T-helper 1 cell treated with Interleukin-12 subunit alpha and Interleukin-12 subunit beta and Interleukin-4 antibody, amounts not matched to agents 30 μg/mL and 1 μg/mL, for 36 hours (primary cell): Measurements from ENCODE around the gene PLD1.

ENCODE experiments used
- H3K27ac Mint-ChIP-seq: one replicate; pipeline ENCODE4 v1.8.0; 2021; ENCODE audit warnings: mild to moderate bottlenecking, mixed read lengths
- H3K27me3 Mint-ChIP-seq: one replicate; pipeline ENCODE4 v1.8.0; 2021; ENCODE audit warnings: low read depth, mixed read lengths
- H3K36me3 Mint-ChIP-seq: one replicate; pipeline ENCODE4 v1.8.0; 2021; ENCODE audit warnings: low read depth, mixed read lengths
- H3K4me1 Mint-ChIP-seq: one replicate; pipeline ENCODE4 v1.8.0; 2021; ENCODE audit warnings: low read depth, mixed read lengths
- H3K4me3 Mint-ChIP-seq: one replicate; pipeline ENCODE4 v1.8.0; 2021; ENCODE audit warnings: mild to moderate bottlenecking, moderate library complexity, mixed read lengths
- H3K9me3 Mint-ChIP-seq: one replicate; pipeline ENCODE4 v1.8.0; 2021; ENCODE audit warnings: mixed read lengths

PLD1 gene

DNA sequence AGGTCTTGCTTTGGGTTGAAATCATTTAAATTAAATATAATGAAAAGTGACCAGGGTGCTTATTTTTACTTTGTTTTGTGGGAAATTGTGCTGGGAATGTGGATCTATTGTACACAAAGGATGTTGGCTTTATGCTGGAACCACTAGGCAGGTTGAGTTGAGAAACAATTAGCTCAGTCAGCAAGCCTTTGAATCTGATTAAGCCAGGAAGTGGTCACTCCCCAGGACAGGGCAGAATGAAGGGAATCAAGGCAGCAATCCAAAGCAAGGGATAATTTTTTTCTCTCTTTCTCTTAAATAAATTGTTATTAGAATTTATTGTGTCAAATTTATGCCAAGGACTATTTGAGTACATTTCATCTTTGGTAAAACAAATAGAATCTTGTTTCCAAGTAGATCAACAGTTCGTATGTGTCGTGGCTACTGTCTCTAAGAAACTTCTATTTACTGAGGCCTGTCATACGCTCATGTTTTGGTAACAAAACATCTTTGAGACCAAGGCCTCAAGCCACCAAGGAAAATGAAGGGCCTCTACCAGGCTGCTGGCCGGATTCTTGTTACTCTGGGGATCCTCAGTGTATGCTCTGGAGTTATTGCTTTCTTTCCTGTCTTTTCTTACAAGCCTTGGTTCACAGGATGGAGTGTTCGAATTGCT lies 32.7 kb upstream of the PLD1 start, which contains the start of gene TMEM212:
TSS of gene TMEM212 (plus strand) at position 486 of the 655 bp plus-strand sequence. CDS start at position 521, 35 bp downstream.
- Mint-ChIP-seq H3K36me3 (peaks cover 2% of the 10 kb centered on the region), H3K9me3 (peaks cover 3% of the 10 kb centered on the region), H3K27ac (no peak within 1 kb of the TSS), H3K27me3 (peaks cover 28% of the 10 kb centered on the region), H3K4me1 (peaks cover 12% of the 10 kb centered on the region), H3K4me3 (no peak within 1 kb of the TSS)

DNA sequence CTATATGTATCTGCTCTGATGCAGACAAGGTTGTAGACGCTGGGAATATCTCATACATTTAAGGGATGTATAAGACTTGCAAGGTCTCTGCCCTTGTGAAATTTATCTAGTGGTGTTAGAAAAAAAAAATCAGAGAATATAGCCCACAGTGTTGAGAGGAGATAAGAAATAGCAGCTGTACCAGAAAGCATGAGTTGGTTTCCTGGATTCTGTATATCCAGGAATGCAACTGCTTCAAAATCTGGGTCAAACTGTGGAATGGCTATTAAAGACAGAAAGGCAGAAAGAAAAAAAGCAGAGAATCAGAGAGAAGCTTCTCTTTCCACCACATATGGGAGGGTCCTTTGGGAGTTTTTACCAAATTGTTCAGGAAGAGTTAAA lies 31.3 kb upstream of the PLD1 start:
- H3K27ac Mint-ChIP-seq: no peak overlapping the region
- H3K4me1 Mint-ChIP-seq: peaks cover 7% of the 10 kb centered on the region
- H3K27me3 Mint-ChIP-seq: peaks cover 34% of the 10 kb centered on the region
- H3K4me3 Mint-ChIP-seq: no peak overlapping the region
- H3K9me3 Mint-ChIP-seq: no peaks in the 10 kb centered on the region
- no peaks in the 10 kb centered on the region for H3K36me3 Mint-ChIP-seq

DNA sequence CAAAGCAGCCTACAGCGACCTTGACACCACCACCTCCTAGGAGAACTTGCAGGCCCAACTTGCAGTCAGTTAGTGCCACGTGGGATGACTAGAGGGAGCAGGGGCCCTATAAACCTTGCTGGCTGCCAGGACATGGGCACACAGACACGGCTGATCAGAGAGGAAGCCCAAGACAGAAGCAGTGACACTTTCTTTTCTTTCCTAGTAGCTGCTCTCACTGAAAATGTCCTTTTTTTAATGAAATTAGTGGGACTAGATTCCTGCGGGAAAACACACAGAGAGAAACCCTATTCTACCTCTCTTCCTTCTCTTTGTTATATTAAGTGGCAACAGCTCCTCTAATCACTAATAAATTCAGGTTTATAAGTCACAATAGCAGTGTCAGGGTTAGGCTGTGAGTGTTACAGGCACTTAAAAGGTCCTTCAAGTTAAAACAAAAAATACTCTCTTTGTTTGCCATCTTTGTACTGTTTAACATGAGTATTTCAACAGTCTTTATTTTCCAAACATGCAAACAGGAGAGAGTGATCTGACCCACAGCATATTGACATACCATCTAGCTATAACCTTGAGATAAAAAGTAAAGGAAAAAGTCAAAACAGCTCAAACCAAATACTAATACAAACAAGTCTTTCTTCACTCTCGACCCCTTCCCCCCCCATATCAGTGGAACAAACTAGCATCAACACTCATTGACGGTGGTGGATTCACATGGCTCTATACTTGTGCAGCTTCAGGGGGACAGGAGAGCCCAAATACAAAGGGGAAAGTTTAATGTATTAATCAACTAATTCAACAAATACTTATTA lies 30.7 kb upstream of the PLD1 start:
- Mint-ChIP-seq H3K9me3 (no peaks in the 10 kb centered on the region), H3K36me3 (no peaks in the 10 kb centered on the region), H3K4me3 (no peak overlapping the region), H3K27ac (no peak overlapping the region), H3K4me1 (peaks cover 2% of the 10 kb centered on the region), H3K27me3 (peaks cover 34% of the 10 kb centered on the region)

DNA sequence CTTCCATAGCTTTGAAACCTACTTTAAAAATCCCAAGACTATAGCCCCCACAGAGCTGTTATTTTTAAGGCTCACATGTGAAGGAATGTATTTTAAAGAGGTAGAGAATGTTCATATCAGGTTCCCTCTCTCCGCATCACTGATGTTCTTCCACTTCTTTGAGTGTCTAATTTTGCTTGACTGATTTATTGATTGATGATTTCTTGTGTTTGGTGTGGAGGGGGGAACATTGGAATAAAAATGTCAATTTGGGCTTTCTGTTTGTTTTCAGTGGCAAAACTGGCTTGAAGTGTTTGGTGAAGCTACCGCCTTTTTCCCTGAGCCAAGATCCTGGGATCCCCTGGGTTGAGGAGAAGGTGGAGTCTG lies 30.1 kb upstream of the PLD1 start:
- Mint-ChIP-seq H3K36me3 (no peaks in the 10 kb centered on the region), H3K4me3 (no peak overlapping the region), H3K4me1 (no peaks in the 10 kb centered on the region), H3K27me3 (peaks cover 39% of the 10 kb centered on the region), H3K9me3 (no peaks in the 10 kb centered on the region), H3K27ac (no peak overlapping the region)

DNA sequence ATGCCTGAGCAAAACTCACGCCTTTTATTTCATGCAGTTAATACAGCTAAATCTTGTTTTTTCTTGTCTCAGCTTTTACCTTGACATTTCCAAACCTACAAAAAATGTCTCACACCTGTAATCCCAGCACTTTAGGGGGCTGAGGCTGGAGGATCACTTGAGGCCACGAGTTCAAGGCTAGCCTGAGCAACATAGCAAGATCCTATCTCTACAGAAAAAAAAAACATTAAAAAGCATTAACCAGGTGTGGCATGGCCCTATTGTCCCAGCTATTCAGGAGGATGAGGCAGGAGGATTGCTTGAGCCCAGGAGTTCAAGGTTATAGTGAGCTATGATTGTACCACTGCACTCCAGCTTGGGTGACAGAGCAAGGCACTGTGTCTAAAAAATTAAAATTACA lies 29.0 kb upstream of the PLD1 start:
- no peaks in the 10 kb centered on the region for H3K36me3 Mint-ChIP-seq
- H3K4me1 Mint-ChIP-seq: no peaks in the 10 kb centered on the region
- H3K27ac Mint-ChIP-seq: no peak overlapping the region
- H3K27me3 Mint-ChIP-seq: peaks cover 43% of the 10 kb centered on the region
- H3K4me3 Mint-ChIP-seq: no peak overlapping the region
- H3K9me3 Mint-ChIP-seq: no peaks in the 10 kb centered on the region

DNA sequence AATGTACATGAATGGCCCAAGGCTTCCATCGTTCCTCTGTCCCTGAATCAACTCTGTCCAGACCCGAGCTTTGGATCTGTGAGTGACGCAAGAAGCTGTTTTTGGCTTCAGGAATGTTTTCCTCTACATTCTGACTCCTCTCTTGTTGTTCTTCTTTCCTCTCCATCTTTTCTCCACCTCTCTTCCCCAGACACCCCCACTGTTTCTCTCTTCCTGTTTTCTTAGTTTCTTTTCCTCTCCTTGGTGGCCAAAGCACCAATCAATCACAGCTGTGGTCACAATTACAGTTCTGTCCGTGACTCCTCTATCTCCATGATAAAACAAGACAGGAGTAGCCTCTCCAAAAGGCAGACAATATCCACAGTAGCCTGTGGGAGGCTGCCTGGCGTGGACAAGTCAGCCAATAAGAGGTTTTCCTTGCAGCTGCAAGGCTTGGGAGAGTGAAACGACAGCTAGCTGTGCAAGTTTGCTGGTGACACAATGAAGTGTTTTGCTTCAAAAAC lies 28.0 kb upstream of the PLD1 start:
- Mint-ChIP-seq H3K9me3 (no peaks in the 10 kb centered on the region), H3K36me3 (no peaks in the 10 kb centered on the region), H3K27ac (no peak overlapping the region), H3K27me3 (peaks cover 43% of the 10 kb centered on the region), H3K4me3 (no peak overlapping the region), H3K4me1 (no peaks in the 10 kb centered on the region)

DNA sequence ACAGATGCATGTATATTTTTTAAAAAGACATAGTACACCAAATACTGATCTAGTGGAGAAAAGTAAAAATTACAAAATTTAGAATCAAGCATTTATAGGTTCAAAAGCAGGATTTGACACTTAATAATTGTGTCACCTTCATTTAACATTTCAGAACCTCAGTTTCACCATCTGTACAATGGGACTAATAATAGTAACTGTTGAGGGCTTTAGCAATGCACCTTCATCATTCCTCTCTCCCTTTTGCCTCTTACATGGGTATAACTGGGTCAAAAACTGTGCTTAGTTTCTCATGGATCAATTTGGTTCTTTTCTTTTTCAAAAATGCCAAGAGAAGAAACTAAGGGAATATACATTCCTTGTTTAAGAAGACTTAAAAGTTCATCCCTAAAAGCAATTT lies 27.4 kb upstream of the PLD1 start:
- Mint-ChIP-seq H3K9me3 (no peaks in the 10 kb centered on the region), H3K36me3 (no peaks in the 10 kb centered on the region), H3K27ac (no peak overlapping the region), H3K4me3 (no peak overlapping the region), H3K27me3 (peaks cover 46% of the 10 kb centered on the region), H3K4me1 (no peaks in the 10 kb centered on the region)

DNA sequence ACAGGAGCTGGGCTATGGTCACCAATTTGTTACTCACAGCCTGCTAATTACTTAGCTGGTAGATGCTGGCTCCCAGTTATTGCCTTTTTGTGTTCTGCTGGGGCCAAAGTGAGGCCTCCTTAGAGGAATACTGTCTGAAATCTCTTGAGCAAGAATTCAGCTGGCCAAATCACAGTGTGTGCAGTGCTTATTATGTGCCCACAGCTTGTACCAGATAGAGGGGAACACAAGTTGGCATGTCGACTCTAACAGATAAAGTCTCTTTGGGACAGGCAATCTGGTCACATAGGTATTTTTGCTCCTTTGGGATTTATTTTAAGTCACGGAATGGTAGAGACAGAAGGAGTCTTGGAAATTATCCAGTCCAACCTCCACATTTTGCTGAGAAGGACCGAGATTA lies 26.6 kb upstream of the PLD1 start:
- no peak overlapping the region for H3K4me3 Mint-ChIP-seq
- H3K27me3 Mint-ChIP-seq: peaks cover 47% of the 10 kb centered on the region
- H3K36me3 Mint-ChIP-seq: no peaks in the 10 kb centered on the region
- no peak overlapping the region for H3K27ac Mint-ChIP-seq
- no peaks in the 10 kb centered on the region for H3K4me1 Mint-ChIP-seq
- H3K9me3 Mint-ChIP-seq: no peaks in the 10 kb centered on the region

DNA sequence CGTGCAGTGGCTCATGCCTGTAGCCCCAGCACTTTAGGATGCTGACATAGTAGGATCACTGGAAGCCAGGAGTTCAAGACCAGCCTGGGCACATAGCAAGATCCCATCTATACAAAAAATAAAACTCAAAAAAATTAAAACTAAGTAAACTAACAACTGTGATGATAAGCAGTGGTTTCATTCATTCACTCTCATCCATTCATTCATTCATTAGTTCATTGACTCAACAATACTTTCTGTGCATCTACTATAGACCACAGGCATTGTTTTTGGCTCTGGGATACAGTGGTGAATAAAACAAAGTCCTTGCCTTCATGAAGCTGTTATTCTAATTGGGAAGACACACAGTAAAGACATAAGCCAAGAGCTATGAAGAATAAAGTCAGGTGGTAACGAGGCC lies 25.3 kb upstream of the PLD1 start:
- H3K4me3 Mint-ChIP-seq: no peak overlapping the region

DNA sequence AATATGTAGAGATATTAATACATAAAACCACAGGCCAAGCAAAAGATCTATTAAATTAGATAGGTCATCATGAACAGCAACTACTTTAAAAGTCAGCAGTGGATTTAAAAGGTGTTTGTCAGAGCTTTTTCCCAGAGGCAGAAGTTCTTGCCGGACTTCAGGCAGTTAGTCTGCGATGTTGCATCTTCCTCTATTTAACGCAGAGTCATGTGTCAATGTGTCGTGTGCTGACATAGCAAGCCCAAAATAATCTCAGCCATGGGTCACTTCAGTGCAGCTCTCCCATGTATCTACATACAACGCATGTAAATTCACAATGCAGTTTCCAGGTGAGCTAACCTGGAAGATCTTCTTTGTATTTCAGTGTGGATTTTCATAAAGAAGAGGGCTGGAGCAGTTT lies 24.8 kb upstream of the PLD1 start:
- H3K27me3 Mint-ChIP-seq: peaks cover 38% of the 10 kb centered on the region
- H3K4me3 Mint-ChIP-seq: no peak overlapping the region
- no peaks in the 10 kb centered on the region for H3K36me3 Mint-ChIP-seq
- H3K9me3 Mint-ChIP-seq: no peaks in the 10 kb centered on the region
- no peak overlapping the region for H3K27ac Mint-ChIP-seq
- no peaks in the 10 kb centered on the region for H3K4me1 Mint-ChIP-seq

More for the DNA sequence above, 25.3 kb upstream of the PLD1 start:
- no peaks in the 10 kb centered on the region for H3K36me3 Mint-ChIP-seq
- H3K27ac Mint-ChIP-seq: no peak overlapping the region
- H3K9me3 Mint-ChIP-seq: no peaks in the 10 kb centered on the region
- H3K27me3 Mint-ChIP-seq: peaks cover 39% of the 10 kb centered on the region
- no peaks in the 10 kb centered on the region for H3K4me1 Mint-ChIP-seq

DNA sequence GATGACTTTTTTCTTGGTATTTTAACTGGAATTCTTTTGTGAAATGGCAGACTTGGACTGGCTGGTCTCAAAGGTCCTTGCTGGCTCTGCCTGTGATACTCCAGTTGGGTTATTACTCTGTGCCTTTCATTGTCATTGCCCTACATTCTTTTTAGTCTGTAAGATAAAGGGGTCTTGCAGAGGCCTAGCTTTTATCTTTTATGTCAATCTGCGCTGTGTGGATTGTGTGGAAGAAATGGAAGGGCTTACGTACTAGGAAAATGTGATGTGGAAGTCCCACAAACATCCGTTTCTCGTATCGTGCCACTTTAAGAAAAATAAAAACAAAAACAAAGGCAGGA lies 24.1 kb upstream of the PLD1 start:
- H3K4me1 Mint-ChIP-seq: no peaks in the 10 kb centered on the region
- no peak overlapping the region for H3K27ac Mint-ChIP-seq
- no peaks in the 10 kb centered on the region for H3K36me3 Mint-ChIP-seq
- H3K9me3 Mint-ChIP-seq: no peaks in the 10 kb centered on the region
- H3K27me3 Mint-ChIP-seq: peaks cover 40% of the 10 kb centered on the region
- no peak overlapping the region for H3K4me3 Mint-ChIP-seq

DNA sequence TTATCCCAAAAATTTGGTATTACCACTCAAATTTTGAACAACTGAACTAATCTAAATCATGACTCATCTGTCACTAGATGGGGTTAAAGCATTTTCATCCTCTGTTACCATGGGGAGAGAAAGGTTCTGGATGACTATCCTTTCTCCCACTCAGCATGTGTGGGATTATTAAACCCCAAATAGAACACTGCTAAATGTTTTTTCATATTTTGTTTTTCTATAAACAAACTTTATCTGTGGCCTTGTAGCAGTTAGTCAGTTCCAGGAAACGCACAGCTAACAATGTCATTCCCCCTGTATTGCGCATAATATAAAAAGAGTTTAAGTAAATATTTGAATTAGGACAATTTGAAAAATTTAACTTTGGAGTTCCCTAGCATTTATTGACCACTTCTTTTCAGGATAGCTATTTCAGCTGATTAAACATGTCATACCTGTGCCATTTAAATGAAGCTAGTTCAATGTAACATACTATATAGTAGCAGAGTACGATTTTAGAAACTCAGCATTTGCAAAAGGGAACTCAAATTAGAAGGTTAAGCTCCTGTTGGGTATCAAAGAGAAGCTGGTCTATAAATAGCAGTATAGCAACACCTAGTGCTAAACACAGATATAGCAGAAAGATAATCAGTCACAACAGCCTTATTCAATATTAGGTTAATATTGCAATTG lies 23.6 kb upstream of the PLD1 start:
- Mint-ChIP-seq H3K9me3 (no peaks in the 10 kb centered on the region), H3K4me3 (no peak overlapping the region), H3K27me3 (peaks cover 40% of the 10 kb centered on the region), H3K4me1 (no peaks in the 10 kb centered on the region), H3K36me3 (no peaks in the 10 kb centered on the region), H3K27ac (no peak overlapping the region)

DNA sequence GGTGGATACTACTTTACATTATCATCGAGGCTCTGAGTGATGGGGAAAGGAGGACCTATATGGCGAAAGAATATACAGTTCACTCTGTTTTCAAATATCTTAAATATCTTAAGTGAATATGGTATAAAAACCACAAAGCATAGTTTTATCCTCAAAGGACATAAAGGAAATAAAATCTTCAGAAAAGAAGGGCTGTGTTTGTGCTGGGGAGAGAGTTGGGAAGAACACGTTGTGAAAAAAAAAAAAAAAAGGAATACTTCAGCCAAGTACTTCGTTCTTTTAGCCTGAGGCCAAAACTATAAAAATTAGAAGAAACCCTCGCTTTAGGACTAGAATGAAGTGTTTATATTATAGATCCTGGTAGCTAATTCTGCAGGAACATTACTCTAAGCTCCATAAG lies 22.7 kb upstream of the PLD1 start:
- Mint-ChIP-seq H3K36me3 (no peaks in the 10 kb centered on the region), H3K4me1 (peaks cover 1% of the 10 kb centered on the region), H3K27me3 (peaks cover 38% of the 10 kb centered on the region), H3K27ac (no peak overlapping the region), H3K4me3 (no peak overlapping the region), H3K9me3 (no peaks in the 10 kb centered on the region)

DNA sequence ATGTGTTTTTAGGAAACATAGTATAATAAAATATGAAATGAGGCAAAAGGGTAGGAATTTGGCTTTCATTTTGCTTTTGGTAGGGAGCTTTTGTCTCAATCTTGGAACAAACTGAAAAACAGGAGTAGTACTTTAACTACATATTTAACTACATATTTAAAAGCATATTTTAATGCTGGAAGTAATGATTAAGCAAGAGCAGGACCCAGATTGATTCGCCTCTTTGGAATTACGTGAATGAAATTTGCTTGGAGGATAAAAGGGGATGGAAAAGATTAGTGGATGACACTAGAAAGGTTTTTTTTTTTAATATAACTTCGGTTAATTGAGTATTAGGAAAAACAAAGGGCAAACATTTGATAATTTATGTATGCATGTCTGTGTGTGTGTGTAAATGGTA lies 21.7 kb upstream of the PLD1 start:
- no peak overlapping the region for H3K4me3 Mint-ChIP-seq
- no peaks in the 10 kb centered on the region for H3K9me3 Mint-ChIP-seq
- H3K27ac Mint-ChIP-seq: no peak overlapping the region
- peaks cover 42% of the 10 kb centered on the region for H3K27me3 Mint-ChIP-seq
- H3K36me3 Mint-ChIP-seq: no peaks in the 10 kb centered on the region
- peaks cover 3% of the 10 kb centered on the region for H3K4me1 Mint-ChIP-seq

DNA sequence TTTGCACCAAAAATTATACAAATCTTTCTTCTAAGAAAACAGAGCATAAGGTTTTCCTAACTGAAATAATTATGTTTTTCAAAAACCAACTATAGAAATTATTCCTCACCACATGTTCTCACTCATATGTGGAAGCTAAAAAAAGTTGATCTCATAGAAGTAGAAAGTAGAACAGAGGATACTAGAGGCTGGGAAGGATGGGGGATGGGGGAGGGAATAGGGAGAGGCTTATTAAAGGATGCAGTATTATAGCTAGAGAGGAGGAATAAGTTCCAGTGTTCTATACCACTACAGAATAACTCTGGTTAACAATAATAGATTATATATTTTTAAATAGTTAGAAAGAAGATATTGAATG lies 20.2 kb upstream of the PLD1 start:
- Mint-ChIP-seq H3K4me1 (peaks cover 3% of the 10 kb centered on the region), H3K36me3 (no peaks in the 10 kb centered on the region), H3K27me3 (peaks cover 36% of the 10 kb centered on the region), H3K27ac (no peak overlapping the region), H3K9me3 (no peaks in the 10 kb centered on the region), H3K4me3 (no peak overlapping the region)
